HepG2 (cell line): ENCODE results near the gene RNU7-1. TPM values are rescaled to one million over a fixed set of nuclear protein-coding genes. Genes with fewer than 3 reads are reported as not detected.

Experiments used
- ATAC-seq: fragments of 200-7000 bp; cut with Tn5 transposase; 3 replicates; pipeline ENCODE4 v1.9.1; 2020; ENCODE audit warnings: mild to moderate bottlenecking, moderate library complexity
- BruUV-seq: library from RNA; stranded (reverse); fragments of 400-500 nt; replicated peaks from 2 replicates; lab custom pipeline; 2021; lab: Mats Ljungman, UMichigan
- CTCF ChIA-PET: fragments of 300-600 bp; formaldehyde crosslinking; extraction: SDS; loops from one replicate; lab custom pipeline; 2021; ENCODE audit warnings: low total read pairs, inconsistent platforms, low intra/inter-chr PET ratio; lab: Yijun Ruan, JAX
- POLR2A ChIA-PET: fragments of 350-600 bp; sonication (Branson Sonifier 250); formaldehyde crosslinking; loops from one replicate; lab custom pipeline; 2020; ENCODE audit warnings: antibody characterized with exemption, inconsistent platforms; lab: Yijun Ruan, JAX
- DNase-seq: peaks from one replicate; pipeline ENCODE4 v3.0.0-alpha.2; 2015; ENCODE audit warnings: low spot score
- FAIRE-seq: peaks from 3 replicates; lab custom pipeline; 2011; peaks lifted over from hg19 to GRCh38; lab: Jason Lieb, UNC
- H2AFZ ChIP-seq: one replicate; pipeline ENCODE4 v1.6.1; 2011; ENCODE audit warnings: low read length, inconsistent platforms
- H3K27ac ChIP-seq: fragments of 300-600 bp; 3 replicates; pipeline ENCODE4 v1.8.0; 2011; ENCODE audit warnings: mixed run types, mild to moderate bottlenecking, mixed read lengths, low read length, inconsistent platforms; ENCODE audit not compliant: insufficient read depth; ENCODE audit errors: extremely low read length
- H3K27me3 ChIP-seq, 2 experiments: fragments of 200-600 bp in 1 of 2; 2 replicates in 1 of 2; 3 replicates in 1 of 2; pipeline versions ENCODE4 v1.6.0 to v1.8.0; 2011; ENCODE audit warnings: low read length in 2 of 2, mild to moderate bottlenecking in 2 of 2, moderate library complexity in 2 of 2, inconsistent platforms in 1 of 2; ENCODE audit not compliant: insufficient read depth in 2 of 2, control insufficient read depth in 1 of 2
- H3K36me3 ChIP-seq, 2 experiments: fragments of 200-600 bp in 1 of 2; replicated peaks in 1 of 2; 2 replicates in 1 of 2; 3 replicates in 1 of 2; pipeline versions ENCODE4 v1.5.1 to v1.8.0; 2011; ENCODE audit warnings: low read length in 2 of 2, inconsistent platforms in 1 of 2; ENCODE audit not compliant: insufficient read depth in 2 of 2, control insufficient read depth in 1 of 2
- H3K4me1 ChIP-seq: 2 replicates; pipeline ENCODE4 v1.5.1; 2012; ENCODE audit warnings: low read length, inconsistent platforms; ENCODE audit not compliant: insufficient read depth
- H3K4me2 ChIP-seq: 2 replicates; pipeline ENCODE4 v1.6.0; 2011; ENCODE audit warnings: low read depth, low read length, inconsistent platforms
- H3K4me3 ChIP-seq, 3 experiments: fragments of 200-600 bp in 1 of 3; sonication (generic), shearing (Covaris generic) in 1 of 3; replicated peaks in 1 of 3; 2 replicates each; pipeline ENCODE4 v1.5.1; 2011 to 2016; ENCODE audit warnings: low read length in 3 of 3, inconsistent platforms in 2 of 3, low read depth in 2 of 3, mild to moderate bottlenecking in 2 of 3, control low read depth in 1 of 3, mixed read lengths in 1 of 3; ENCODE audit not compliant: insufficient read depth in 1 of 3
- H3K79me2 ChIP-seq: one replicate; pipeline ENCODE4 v1.6.1; 2011; ENCODE audit warnings: low read length, inconsistent platforms; ENCODE audit not compliant: insufficient read depth
- H3K9ac ChIP-seq: 2 replicates; pipeline ENCODE4 v1.6.0; 2011; ENCODE audit warnings: mild to moderate bottlenecking, low read depth, low read length, inconsistent platforms; ENCODE audit not compliant: insufficient read depth
- H3K9me3 ChIP-seq: 2 replicates; pipeline ENCODE4 v1.5.1; 2012; ENCODE audit warnings: mild to moderate bottlenecking, low read length
- H4K20me1 ChIP-seq: 2 replicates; pipeline ENCODE4 v1.6.0; 2011; ENCODE audit warnings: inconsistent platforms, mild to moderate bottlenecking, low read length, moderate library complexity; ENCODE audit not compliant: insufficient read depth
- SIX1 ChIP-seq: sonication (generic); formaldehyde crosslinking; IDR thresholded peaks from 2 replicates; pipeline ENCODE4 v1.4.0; 2020; ENCODE audit warnings: missing genetic modification reagents, borderline replicate concordance
- SPEN ChIP-seq: sonication (generic); formaldehyde crosslinking; IDR thresholded peaks from 2 replicates; pipeline ENCODE4 v1.5.1; 2020; ENCODE audit warnings: low read depth, mild to moderate bottlenecking, missing genetic modification reagents
- ZBTB14 ChIP-seq: sonication (generic); formaldehyde crosslinking; IDR thresholded peaks from 2 replicates; pipeline ENCODE4 v1.4.0; 2020; ENCODE audit warnings: missing genetic modification reagents
- ZNF530 ChIP-seq: sonication (generic); formaldehyde crosslinking; IDR thresholded peaks from 2 replicates; pipeline ENCODE4 v1.5.0; 2020; ENCODE audit warnings: low read depth, mild to moderate bottlenecking, missing genetic modification reagents
- ZNF773 ChIP-seq: sonication (generic); formaldehyde crosslinking; IDR thresholded peaks from 2 replicates; pipeline ENCODE4 v1.4.0; 2020; ENCODE audit warnings: missing genetic modification reagents, borderline replicate concordance
- WGBS: methylation state at CpG from one replicate; pipeline ENCODE4 v1.1.6; 2017; ENCODE audit warnings: low lambda C conversion rate; 5-methylcytosine and 5-hydroxymethylcytosine counted together
- in situ Hi-C: cut with HindIII; loops from 2 replicates; pipeline ENCODE4 v1.10.0; 2017; ENCODE audit warnings: low pct_unique_long_range_greater_than_20kb; ENCODE audit not compliant: extremely low pct_ligation_motif_present
- intact Hi-C: fragments of 100-400 bp; cut with micrococcal nuclease; formaldehyde crosslinking; loops from one replicate; pipeline ENCODE4 v1.10.0; 2022; ENCODE audit not compliant: unreplicated experiment
- polyA plus RNA-seq, 8 experiments: library from polyadenylated mRNA; depleted of rRNA in 3 of 8; stranded (reverse) in 7 of 8; unstranded in 1 of 8; fragments of >200 nt; fragmentation: Illumina TruSeq in 4 of 8; extraction: Trizol in 4 of 8; gene quantifications; 2 replicates each; pipeline versions ENCODE4 v1.2.1 to v1.2.3, GENCODE V29; 2011 to 2016; ENCODE audit warnings: low read depth in 4 of 8, missing spikeins in 1 of 8, mixed read lengths in 1 of 8; ENCODE audit not compliant: insufficient read depth in 1 of 8
- total RNA-seq, 5 experiments: library from RNA; depleted of rRNA; stranded (reverse); fragments of >200 nt; fragmentation: Illumina TruSeq; extraction: Trizol; gene quantifications; 2 replicates each; pipeline ENCODE4 v1.2.3, GENCODE V29; 2016; ENCODE audit warnings: low read depth in 1 of 5

RNU7-1 gene
- total and polyA plus RNA-seq, 2 of the 13 experiments (the other 11 are each of a cell fraction or from before 2014, with no cell fraction given): not detected

GRCh38 chr12:6925239-6925539 is 18.4 kb upstream of the RNU7-1 start:
- Histone ChIP-seq H3K9ac (0 out of 2 replicates have a peak overlapping the region, but pooled peaks have one; percentile 13), H2AFZ (no peak overlapping the region), H3K27me3 (no peaks in the 10 kb centered on the region; a peak in 1 of 5 replicates), H3K36me3 (peaks cover 0 to 12% of the 10 kb centered on the region in 2 experiments; a peak in 3 of 5 replicates), H3K79me2 (peaks cover 17% of the 10 kb centered on the region), H3K4me1 (peaks cover 47% of the 10 kb centered on the region), H4K20me1 (no peaks in the 10 kb centered on the region), H3K4me3 (no peak overlapping the region), H3K27ac (no peak overlapping the region), H3K4me2 (peak overlapping the region; percentile 80), H3K9me3 (no peaks in the 10 kb centered on the region)
- FAIRE-seq (no peak), DNase-seq (no peak), ATAC-seq (peak; percentile 5)
- no peak for TF ChIP-seq ZNF530
- TF ChIP-seq ZBTB14 (CRISPR knock-in tag): no peak
- TF ChIP-seq ZNF773 (CRISPR knock-in tag): no peak
- no peak for TF ChIP-seq SPEN (CRISPR knock-in tag)
- TF ChIP-seq SIX1 (CRISPR knock-in tag): no peak
- no TSS peak for BruUV-seq
- intact Hi-C loops (loop anchor here (2.0 to 5.0 kb wide), 2 partner anchors 14 to 187 kb away; no protein-coding TSS in a partner anchor), in situ Hi-C loops (no loop called here)
- WGBS: 75% methylated on average over 1 of the region's 1 CpG
- CTCF ChIA-PET: no interaction called here
- POLR2A ChIA-PET: interaction anchor here (1.0 to 3.8 kb wide), 14 partner anchors 9 to 183 kb away, joined by 3 to 55 read pairs (median 8); partner anchors contain the start of genes C12orf57, RNU7-1 and SPSB2
